VCaP (cell line): ENCODE results near the gene RBMS1.
"Not testable (repeated sequence)": the region's sequence is repeated elsewhere in the genome, so short reads cannot be mapped to it uniquely, and the experiment has no call there.

Experiments used
- H3K27ac ChIP-seq: fragments of 450-650 bp; 2 replicates; pipeline ENCODE4 v1.5.1; 2017
- CTCF ChIP-seq: fragments of 450-650 bp; conservative IDR thresholded peaks from 2 replicates; pipeline ENCODE4 v1.5.1; 2017; ENCODE audit warnings: mild to moderate bottlenecking, moderate library complexity

RBMS1 gene

GRCh38 chr2:160423126-160423525 lies 70.5 kb downstream of the RBMS1 start:
- H3K27ac ChIP-seq: no peak overlapping the region
- TF ChIP-seq CTCF: no peak

GRCh38 chr2:160421646-160422501 lies 71.7 kb downstream of the RBMS1 start:
- H3K27ac ChIP-seq: not testable (repeated sequence)

- no peak overlapping the region for H3K27ac ChIP-seq
- no peak for TF ChIP-seq CTCF
These were observed 72.9 kb downstream of the RBMS1 start for GRCh38 chr2:160420711-160421110.

GRCh38 chr2:160419776-160420505 lies 73.7 kb downstream of the RBMS1 start:
- no peak overlapping the region for H3K27ac ChIP-seq
- TF ChIP-seq CTCF: no peak

- TF ChIP-seq CTCF: no peak
- H3K27ac ChIP-seq: no peak overlapping the region
These were observed 74.8 kb downstream of the RBMS1 start for GRCh38 chr2:160418853-160419252.

- no peak for TF ChIP-seq CTCF
- no peak overlapping the region for H3K27ac ChIP-seq
These were observed 75.2 kb downstream of the RBMS1 start for GRCh38 chr2:160418398-160418765.

GRCh38 chr2:160417745-160418397 lies 75.7 kb downstream of the RBMS1 start:
- no peak for TF ChIP-seq CTCF
- no peak overlapping the region for H3K27ac ChIP-seq
